Left lung (tissue), 10 donors: ENCODE data around the gene ITPR2. TPM values are rescaled to one million over a fixed set of nuclear protein-coding genes. Genes with fewer than 3 reads are reported as not detected.

Experiments
- ATAC-seq: fragments of 200-7000 bp; cut with Tn5 transposase; one replicate; pipeline ENCODE4 v1.9.1; 2020; ENCODE audit warnings: moderate library complexity
- DNase-seq, 4 donors: peaks; one replicate each; pipeline ENCODE4 v3.0.0-alpha.2; 2013 to 2020
- H3K27ac ChIP-seq, 2 donors: fragments of 200-600 bp; sonication (generic) in 1 of 2; one replicate each; pipeline versions ENCODE4 v1.5.0 to v1.8.0; 2020 to 2021
- H3K27me3 ChIP-seq, 2 donors: fragments of 200-600 bp; sonication (generic) in 1 of 2; one replicate each; pipeline versions ENCODE4 v1.5.0 to v1.8.0; 2020 to 2021
- H3K36me3 ChIP-seq, 2 donors: fragments of 200-600 bp; sonication (generic) in 1 of 2; one replicate each; pipeline versions ENCODE4 v1.5.0 to v1.8.0; 2020 to 2021
- H3K4me1 ChIP-seq, 2 donors: fragments of 200-600 bp; one replicate each; pipeline ENCODE4 v1.8.0; 2021
- H3K4me3 ChIP-seq, 2 donors: fragments of 200-600 bp; sonication (generic) in 1 of 2; one replicate each; pipeline versions ENCODE4 v1.5.0 to v1.8.0; 2020 to 2021; ENCODE audit warnings: mild to moderate bottlenecking in 1 of 2
- H3K9me3 ChIP-seq, 2 donors: fragments of 200-600 bp; sonication (generic) in 1 of 2; one replicate each; pipeline versions ENCODE4 v1.5.0 to v1.8.0; 2020 to 2021
- CTCF ChIP-seq, 2 donors: fragments of 200-600 bp; sonication (generic) in 1 of 2; IDR thresholded peaks; one replicate each; pipeline versions ENCODE4 v1.5.0 to v1.8.0; 2021; ENCODE audit warnings: antibody characterized with exemption in 2 of 2
- intact Hi-C, 2 donors: fragments of 100-400 bp; cut with DNase I; formaldehyde crosslinking; loops; one replicate each; pipeline versions ENCODE4 v1.11.2 to v1.14.2; 2022
- polyA plus RNA-seq, 6 donors: library from polyadenylated mRNA; unstranded; fragments of 120-200 nt; gene quantifications; one replicate each; pipeline ENCODE4 v1.2.1, GENCODE V29; 2013; ENCODE audit not compliant: insufficient read length in 6 of 6
- total RNA-seq, 2 donors: library from RNA; stranded (reverse); fragmentation: NEBNext Ultra II Directional; extraction: Animal tissue kit (Norgen Biotek cat#: 25700); gene quantifications; one replicate each; pipeline ENCODE4 v1.2.1, GENCODE V29; 2021
- donor health status: DM: no; HTN: yes; CAD: no.
- donor health status: DM: no; HTN: no; CAD: no.

ITPR2 gene
- total and polyA plus RNA-seq, 8 donors = 5.5 to 67.8 (median 7.5) TPM

GRCh38 chr12:26750531-26751175 lies 82.3 kb downstream of the ITPR2 start:
- Histone ChIP-seq H3K4me1 (peaks cover 13 to 26% of the 10 kb centered on the region in 2 donors), H3K27ac (no peak overlapping the region), H3K27me3 (no peaks in the 10 kb centered on the region), H3K4me3 (no peak overlapping the region), H3K9me3 (peaks cover 0 to 4% of the 10 kb centered on the region in 2 donors), H3K36me3 (no peaks in the 10 kb centered on the region)
- ATAC-seq = peak; percentile 34
- no peak for TF ChIP-seq CTCF (IDR thresholded peaks at IDR 0.05)
- intact Hi-C loops = no loop called here
- DNase-seq = no peak

GRCh38 chr12:26749781-26750180 lies 83.2 kb downstream of the ITPR2 start:
- no peaks in the 10 kb centered on the region for H3K36me3 ChIP-seq
- peak; percentile 49 for ATAC-seq
- intact Hi-C loops = no loop called here

GRCh38 chr12:26748741-26749431 lies 84.1 kb downstream of the ITPR2 start:
- Histone ChIP-seq H3K9me3 (no peaks in the 10 kb centered on the region), H3K36me3 (no peaks in the 10 kb centered on the region), H3K27me3 (no peaks in the 10 kb centered on the region), H3K4me3 (no peak overlapping the region), H3K27ac (no peak overlapping the region), H3K4me1 (peaks cover 13 to 26% of the 10 kb centered on the region in 2 donors)
- peak; percentile 33 for ATAC-seq
- intact Hi-C loops = no loop called here
- DNase-seq = no peak
- TF ChIP-seq CTCF (IDR thresholded peaks at IDR 0.05) = no peak

More at GRCh38 chr12:26749781-26750180, 83.2 kb downstream of the ITPR2 start:
- H3K4me3 ChIP-seq = no peak overlapping the region
- no peaks in the 10 kb centered on the region for H3K9me3 ChIP-seq
- no peak for DNase-seq
- H3K4me1 ChIP-seq = peaks cover 13 to 26% of the 10 kb centered on the region in 2 donors
- no peaks in the 10 kb centered on the region for H3K27me3 ChIP-seq
- H3K27ac ChIP-seq = no peak overlapping the region
- no peak for TF ChIP-seq CTCF (IDR thresholded peaks at IDR 0.05)

GRCh38 chr12:26748412-26748740 lies 84.6 kb downstream of the ITPR2 start:
- ATAC-seq = no peak
- peaks cover 13 to 26% of the 10 kb centered on the region in 2 donors for H3K4me1 ChIP-seq
- H3K36me3 ChIP-seq = no peaks in the 10 kb centered on the region
- H3K4me3 ChIP-seq = no peak overlapping the region
- no peak for TF ChIP-seq CTCF (IDR thresholded peaks at IDR 0.05)
- H3K9me3 ChIP-seq = no peaks in the 10 kb centered on the region
- no peak overlapping the region for H3K27ac ChIP-seq
- H3K27me3 ChIP-seq = no peaks in the 10 kb centered on the region
- intact Hi-C loops = no loop called here
- no peak for DNase-seq

GRCh38 chr12:26746121-26746714 lies 86.8 kb downstream of the ITPR2 start:
- DNase-seq (no peak), ATAC-seq (peak; percentile 35)
- peaks cover 13 to 26% of the 10 kb centered on the region in 2 donors for H3K4me1 ChIP-seq
- H3K9me3 ChIP-seq = no peaks in the 10 kb centered on the region
- H3K27ac ChIP-seq = no peak overlapping the region
- H3K4me3 ChIP-seq = no peak overlapping the region
- H3K27me3 ChIP-seq = no peaks in the 10 kb centered on the region
- intact Hi-C loops = no loop called here
- no peak for TF ChIP-seq CTCF (IDR thresholded peaks at IDR 0.05)
- no peaks in the 10 kb centered on the region for H3K36me3 ChIP-seq
